ENCODE measurements around the gene FPR2. TPM values are rescaled to one million over a fixed set of nuclear protein-coding genes. Genes with fewer than 3 reads are reported as not detected.

The FPR2 gene
- total and polyA plus RNA-seq, 2 donors (not counting 3 experiments of a cell fraction or from before 2014, with no cell fraction given) = not detected

GRCh38 chr19:51786646-51787494 is 25.9 kb downstream of the FPR2 start:
- H4K20me1 ChIP-seq (replicated peaks; ENCODE audit: control insufficient read depth, extremely low read depth, insufficient read depth, low read length) = no peaks in the 10 kb centered on the region
- H3K36me3 ChIP-seq (ENCODE audit: control insufficient read depth in 2 of 2, extremely low read depth in 1 of 2, insufficient read depth in 2 of 2, low read length in 2 of 2) = no peaks in the 10 kb centered on the region
- H3K27me3 ChIP-seq (ENCODE audit: control insufficient read depth in 2 of 2, insufficient read depth in 2 of 2, low read length in 2 of 2) = no peaks in the 10 kb centered on the region
- no peak overlapping the region for H3K9ac ChIP-seq (replicated peaks; ENCODE audit: extremely low read depth, insufficient read depth, low read length)
- no peak overlapping the region for H2AFZ ChIP-seq (ENCODE audit: low read depth, low read length)
- no peaks in the 10 kb centered on the region for H3K9me1 ChIP-seq (replicated peaks; ENCODE audit: control insufficient read depth, extremely low read depth, insufficient read depth, low read length)
- TF ChIP-seq POLR2A (IDR thresholded peaks at IDR 0.05; ENCODE audit: low read depth, low read length) (no peak), JUN (IDR thresholded peaks at IDR 0.05; ENCODE audit: borderline replicate concordance, insufficient read depth, insufficient read length, low read depth) (no peak), FOS (IDR thresholded peaks at IDR 0.05; ENCODE audit: borderline replicate concordance, insufficient read depth, low read length) (no peak), MYC (IDR thresholded peaks at IDR 0.05; ENCODE audit: low read depth, low read length) (no peak), CTCF (IDR thresholded peaks at IDR 0.05; ENCODE audit: extremely low read depth in 1 of 2, insufficient read depth in 1 of 2, low read depth in 1 of 2, low read length in 2 of 2) (no peak), EZH2 (IDR thresholded peaks at IDR 0.05; ENCODE audit: borderline replicate concordance, low read depth, low read length, severe bottlenecking) (no peak), POLR2AphosphoS5 (IDR thresholded peaks at IDR 0.05; ENCODE audit: insufficient read depth, low read depth, low read length) (no peak), MAX (IDR thresholded peaks at IDR 0.05; ENCODE audit: insufficient read depth, insufficient read length) (no peak), GATA2 (IDR thresholded peaks at IDR 0.05; ENCODE audit: insufficient read depth, insufficient read length, low read depth, low read length) (no peak)
- H3K79me2 ChIP-seq (ENCODE audit: control insufficient read depth, insufficient read depth, low read length) = no peaks in the 10 kb centered on the region
- H3K27ac ChIP-seq (ENCODE audit: insufficient read depth, low read depth, low read length) = no peak overlapping the region
- no peaks in the 10 kb centered on the region for H3K4me1 ChIP-seq (ENCODE audit: control insufficient read depth, extremely low read depth, insufficient read depth, low read length)
- ChIA-PET CTCF (interaction anchor here (2.3 kb wide), 1 partner anchor 9 kb away, joined by 6 read pairs; no protein-coding TSS in a partner anchor), POLR2A (no interaction called here)
- H3K4me2 ChIP-seq (ENCODE audit: insufficient read depth, low read length) = no peak overlapping the region
- BruUV-seq (replicated peaks) = no TSS peak
- DNase-seq (ENCODE audit: low read depth, low spot score) = no peak
- peaks cover 2% of the 10 kb centered on the region for H3K9me3 ChIP-seq (replicated peaks; ENCODE audit: control insufficient read depth, insufficient read depth, low read length)
- H3K4me3 ChIP-seq (replicated peaks in 1 of 3; ENCODE audit: insufficient read depth in 1 of 3, low read depth in 1 of 3, low read length in 3 of 3) = no peak overlapping the region
- intact Hi-C loops (cut with micrococcal nuclease) (no loop called here), dilution Hi-C loops (cut with MboI; ENCODE audit: extremely low pct_ligation_motif_present, low sequenced_read_pairs) (no loop called here)
- FAIRE-seq = no peak

All from endothelial cell of umbilical vein (primary cell).